ENCODE results near the gene NCKAP5L. TPM values are rescaled to one million over a fixed set of nuclear protein-coding genes. Genes with fewer than 3 reads are reported as not detected.
"Not testable (repeated sequence)": the region's sequence is repeated elsewhere in the genome, so short reads cannot be mapped to it uniquely, and the experiment has no call there.

NCKAP5L gene
- total RNA-seq, 1 donor from 2014 or later = 3.8 TPM

GRCh38 chr12:49789992-49790391 lies 38.2 kb downstream of the NCKAP5L start:
- Mint-ChIP-seq H3K27ac (no peak overlapping the region), H3K36me3 (ENCODE audit: low read depth) (no peaks in the 10 kb centered on the region), H3K27me3 (ENCODE audit: insufficient read depth) (no peaks in the 10 kb centered on the region), H3K9me3 (peaks cover 3% of the 10 kb centered on the region), H3K4me1 (ENCODE audit: low read depth) (no peaks in the 10 kb centered on the region), H3K4me3 (no peak overlapping the region)
- no peak for DNase-seq (ENCODE audit: low spot score)
- intact Hi-C loops (cut with micrococcal nuclease) = no loop called here

- Mint-ChIP-seq H3K36me3 (ENCODE audit: low read depth) (no peaks in the 10 kb centered on the region), H3K4me3 (no peak overlapping the region), H3K27me3 (ENCODE audit: insufficient read depth) (peaks cover 13% of the 10 kb centered on the region), H3K9me3 (peaks cover 3% of the 10 kb centered on the region), H3K4me1 (ENCODE audit: low read depth) (no peaks in the 10 kb centered on the region), H3K27ac (no peak overlapping the region)
- no peak for DNase-seq (ENCODE audit: low spot score)
- intact Hi-C loops (cut with micrococcal nuclease) = no loop called here
Measured at GRCh38 chr12:49787672-49788071, 40.5 kb downstream of the NCKAP5L start.

GRCh38 chr12:49784756-49785409 lies 43.3 kb downstream of the NCKAP5L start:
- peaks cover 29% of the 10 kb centered on the region for H3K27me3 Mint-ChIP-seq (ENCODE audit: insufficient read depth)
- no peak overlapping the region for H3K27ac Mint-ChIP-seq
- intact Hi-C loops (cut with micrococcal nuclease) = no loop called here
- DNase-seq (ENCODE audit: low spot score) = no peak
- H3K36me3 Mint-ChIP-seq (ENCODE audit: low read depth) = no peaks in the 10 kb centered on the region
- peaks cover 3% of the 10 kb centered on the region for H3K9me3 Mint-ChIP-seq
- no peaks in the 10 kb centered on the region for H3K4me1 Mint-ChIP-seq (ENCODE audit: low read depth)
- no peak overlapping the region for H3K4me3 Mint-ChIP-seq

GRCh38 chr12:49783917-49784676 lies 44.1 kb downstream of the NCKAP5L start:
- Mint-ChIP-seq H3K4me1 (ENCODE audit: low read depth) (no peaks in the 10 kb centered on the region), H3K9me3 (peaks cover 3% of the 10 kb centered on the region), H3K27me3 (ENCODE audit: insufficient read depth) (peaks cover 32% of the 10 kb centered on the region), H3K27ac (no peak overlapping the region), H3K36me3 (ENCODE audit: low read depth) (no peaks in the 10 kb centered on the region), H3K4me3 (no peak overlapping the region)
- DNase-seq (ENCODE audit: low spot score) = no peak
- intact Hi-C loops (cut with micrococcal nuclease) = no loop called here

- H3K36me3 Mint-ChIP-seq (ENCODE audit: low read depth); H3K9me3 Mint-ChIP-seq; H3K27ac Mint-ChIP-seq; H3K4me3 Mint-ChIP-seq; intact Hi-C loops (cut with micrococcal nuclease); DNase-seq (ENCODE audit: low spot score): not testable (repeated sequence)
- peaks cover 19% of the 10 kb centered on the region for H3K4me1 Mint-ChIP-seq (ENCODE audit: low read depth)
- H3K27me3 Mint-ChIP-seq (ENCODE audit: insufficient read depth) = peaks cover 32% of the 10 kb centered on the region
Measured at GRCh38 chr12:49780914-49781313, 47.3 kb downstream of the NCKAP5L start.

GRCh38 chr12:49779581-49779980 lies 48.6 kb downstream of the NCKAP5L start:
- H3K9me3 Mint-ChIP-seq = no peaks in the 10 kb centered on the region
- H3K27me3 Mint-ChIP-seq (ENCODE audit: insufficient read depth) = peaks cover 32% of the 10 kb centered on the region
- intact Hi-C loops (cut with micrococcal nuclease) = loop anchor here (5.0 kb wide), 1 partner anchor 188 kb away; no protein-coding TSS in a partner anchor
- DNase-seq (ENCODE audit: low spot score) = no peak
- H3K36me3 Mint-ChIP-seq (ENCODE audit: low read depth) = no peaks in the 10 kb centered on the region
- H3K4me1 Mint-ChIP-seq (ENCODE audit: low read depth) = peaks cover 19% of the 10 kb centered on the region
- no peak overlapping the region for H3K4me3 Mint-ChIP-seq
- no peak overlapping the region for H3K27ac Mint-ChIP-seq

- Mint-ChIP-seq H3K27me3 (ENCODE audit: insufficient read depth) (peaks cover 21% of the 10 kb centered on the region), H3K27ac (no peak overlapping the region), H3K36me3 (ENCODE audit: low read depth) (no peaks in the 10 kb centered on the region), H3K9me3 (no peaks in the 10 kb centered on the region), H3K4me3 (no peak overlapping the region), H3K4me1 (ENCODE audit: low read depth) (peaks cover 19% of the 10 kb centered on the region)
- intact Hi-C loops (cut with micrococcal nuclease) = loop anchor here (1.0 to 5.0 kb wide), 5 partner anchors 16 to 189 kb away; partner anchors contain the start of genes NCKAP5L and TMBIM6
- DNase-seq (ENCODE audit: low spot score) = peak; percentile 62
Measured at GRCh38 chr12:49777800-49778748, 50.1 kb downstream of the NCKAP5L start.

GRCh38 chr12:49777341-49777740 lies 50.9 kb downstream of the NCKAP5L start:
- H3K4me3 Mint-ChIP-seq = no peak overlapping the region
- DNase-seq (ENCODE audit: low spot score) = no peak
- H3K27ac Mint-ChIP-seq = no peak overlapping the region
- H3K9me3 Mint-ChIP-seq = no peaks in the 10 kb centered on the region
- intact Hi-C loops (cut with micrococcal nuclease) = loop anchor here (2.0 to 5.0 kb wide), 2 partner anchors 51 to 190 kb away; partner anchors contain the start of gene NCKAP5L
- H3K27me3 Mint-ChIP-seq (ENCODE audit: insufficient read depth) = peaks cover 21% of the 10 kb centered on the region
- peaks cover 19% of the 10 kb centered on the region for H3K4me1 Mint-ChIP-seq (ENCODE audit: low read depth)
- no peaks in the 10 kb centered on the region for H3K36me3 Mint-ChIP-seq (ENCODE audit: low read depth)

GRCh38 chr12:49776858-49777257 lies 51.4 kb downstream of the NCKAP5L start:
- peaks cover 21% of the 10 kb centered on the region for H3K27me3 Mint-ChIP-seq (ENCODE audit: insufficient read depth)
- no peak overlapping the region for H3K4me3 Mint-ChIP-seq
- H3K36me3 Mint-ChIP-seq (ENCODE audit: low read depth) = no peaks in the 10 kb centered on the region
- H3K9me3 Mint-ChIP-seq = no peaks in the 10 kb centered on the region
- peaks cover 19% of the 10 kb centered on the region for H3K4me1 Mint-ChIP-seq (ENCODE audit: low read depth)
- intact Hi-C loops (cut with micrococcal nuclease) = loop anchor here (1.0 to 5.0 kb wide), 4 partner anchors 52 to 190 kb away; partner anchors contain the start of gene NCKAP5L
- H3K27ac Mint-ChIP-seq = no peak overlapping the region
- no peak for DNase-seq (ENCODE audit: low spot score)

GRCh38 chr12:49776413-49776812 lies 51.8 kb downstream of the NCKAP5L start:
- Mint-ChIP-seq H3K27me3 (ENCODE audit: insufficient read depth) (peaks cover 18% of the 10 kb centered on the region), H3K9me3 (no peaks in the 10 kb centered on the region), H3K4me3 (no peak overlapping the region), H3K36me3 (ENCODE audit: low read depth) (no peaks in the 10 kb centered on the region), H3K4me1 (ENCODE audit: low read depth) (peaks cover 19% of the 10 kb centered on the region), H3K27ac (no peak overlapping the region)
- intact Hi-C loops (cut with micrococcal nuclease) = loop anchor here (1.0 to 5.0 kb wide), 4 partner anchors 52 to 191 kb away; partner anchors contain the start of gene NCKAP5L
- DNase-seq (ENCODE audit: low spot score) = peak; percentile 37

GRCh38 chr12:49773102-49773501 lies 55.1 kb downstream of the NCKAP5L start:
- intact Hi-C loops (cut with micrococcal nuclease); H3K27me3 Mint-ChIP-seq (ENCODE audit: insufficient read depth); H3K9me3 Mint-ChIP-seq; DNase-seq (ENCODE audit: low spot score); H3K27ac Mint-ChIP-seq; H3K36me3 Mint-ChIP-seq (ENCODE audit: low read depth); H3K4me3 Mint-ChIP-seq: not testable (repeated sequence)
- H3K4me1 Mint-ChIP-seq (ENCODE audit: low read depth) = peaks cover 16% of the 10 kb centered on the region

GRCh38 chr12:49767333-49767732 lies 60.9 kb downstream of the NCKAP5L start:
- no peak overlapping the region for H3K27ac Mint-ChIP-seq
- H3K9me3 Mint-ChIP-seq = no peaks in the 10 kb centered on the region
- peaks cover 3% of the 10 kb centered on the region for H3K27me3 Mint-ChIP-seq (ENCODE audit: insufficient read depth)
- H3K4me1 Mint-ChIP-seq (ENCODE audit: low read depth) = peaks cover 34% of the 10 kb centered on the region
- DNase-seq (ENCODE audit: low spot score) = no peak
- H3K4me3 Mint-ChIP-seq = no peak overlapping the region
- intact Hi-C loops (cut with micrococcal nuclease) = no loop called here
- peaks cover 31% of the 10 kb centered on the region for H3K36me3 Mint-ChIP-seq (ENCODE audit: low read depth)
